ENCODE measurements around the gene CDCA4. TPM values are rescaled to one million over a fixed set of nuclear protein-coding genes. Genes with fewer than 3 reads are reported as not detected.

CDCA4 gene
- total RNA-seq, 1 experiment from 2014 or later: 57.7 TPM

DNA sequence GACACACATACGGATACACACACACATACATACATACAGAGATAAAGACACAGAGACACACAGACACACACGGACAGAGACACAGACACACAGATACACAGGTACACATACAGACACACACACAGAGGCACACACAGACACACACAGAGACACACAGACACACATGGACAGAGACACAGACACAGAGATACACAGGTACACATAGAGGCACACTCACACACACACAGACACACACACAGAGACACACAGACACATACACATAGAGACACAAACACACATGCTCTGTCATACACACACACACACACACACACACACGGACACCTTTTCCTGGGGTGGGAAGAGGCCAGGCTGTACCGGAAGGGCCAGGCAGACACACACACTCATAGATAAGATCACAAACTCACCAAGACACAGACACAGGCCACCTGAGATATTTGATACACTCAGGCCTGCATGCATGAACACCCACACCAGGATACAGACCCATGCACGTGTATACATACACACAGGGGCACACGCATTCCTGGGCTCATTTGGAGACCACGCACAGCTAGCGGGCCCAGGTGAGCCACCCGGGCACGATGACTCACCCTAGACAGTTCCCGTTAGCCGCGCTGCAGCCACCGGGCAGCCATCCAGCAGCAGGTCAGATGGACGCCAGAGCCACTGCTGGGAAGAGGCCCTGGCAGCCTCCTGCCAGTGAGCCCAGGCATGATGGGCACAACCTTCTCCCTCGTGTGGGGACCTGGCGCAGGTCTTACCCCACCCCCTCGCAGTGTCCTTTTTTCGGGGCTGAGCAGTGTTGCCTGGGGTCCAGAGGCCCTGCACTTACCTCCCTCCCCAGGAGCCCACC, 40.9 kb downstream of the CDCA4 start:
- no peak overlapping the region for H2BK5ac ChIP-seq (ENCODE audit: insufficient read length, low read length)
- H3K27ac Mint-ChIP-seq: no peak overlapping the region; a peak in 1 of 7 replicates
- H3K4me2 ChIP-seq (ENCODE audit: insufficient read depth, insufficient read length, low read length): no peak overlapping the region
- no peaks in the 10 kb centered on the region; a peak in 2 of 5 replicates for H3K9me3 Mint-ChIP-seq
- WGBS (ENCODE audit: extremely low coverage, insufficient read length, low lambda C conversion rate): no CpG with 5 or more reads among the region's 19 CpGs
- H3K27me3 ChIP-seq (ENCODE audit: insufficient read depth, low read length): peaks cover 14% of the 10 kb centered on the region; the same call in 1 of the 2 replicates
- H3T11ph ChIP-seq (ENCODE audit: low read length): no peak overlapping the region
- H2AK5ac ChIP-seq (ENCODE audit: insufficient read length, low read length): no peak overlapping the region
- H4K91ac ChIP-seq (ENCODE audit: insufficient read length, low read depth, low read length): no peak overlapping the region
- no peak overlapping the region for H3K56ac ChIP-seq (ENCODE audit: insufficient read length, low read depth, low read length)
- no peak overlapping the region for H3K14ac ChIP-seq (ENCODE audit: insufficient read depth, low read length)
- TF ChIP-seq, protein P1, sequence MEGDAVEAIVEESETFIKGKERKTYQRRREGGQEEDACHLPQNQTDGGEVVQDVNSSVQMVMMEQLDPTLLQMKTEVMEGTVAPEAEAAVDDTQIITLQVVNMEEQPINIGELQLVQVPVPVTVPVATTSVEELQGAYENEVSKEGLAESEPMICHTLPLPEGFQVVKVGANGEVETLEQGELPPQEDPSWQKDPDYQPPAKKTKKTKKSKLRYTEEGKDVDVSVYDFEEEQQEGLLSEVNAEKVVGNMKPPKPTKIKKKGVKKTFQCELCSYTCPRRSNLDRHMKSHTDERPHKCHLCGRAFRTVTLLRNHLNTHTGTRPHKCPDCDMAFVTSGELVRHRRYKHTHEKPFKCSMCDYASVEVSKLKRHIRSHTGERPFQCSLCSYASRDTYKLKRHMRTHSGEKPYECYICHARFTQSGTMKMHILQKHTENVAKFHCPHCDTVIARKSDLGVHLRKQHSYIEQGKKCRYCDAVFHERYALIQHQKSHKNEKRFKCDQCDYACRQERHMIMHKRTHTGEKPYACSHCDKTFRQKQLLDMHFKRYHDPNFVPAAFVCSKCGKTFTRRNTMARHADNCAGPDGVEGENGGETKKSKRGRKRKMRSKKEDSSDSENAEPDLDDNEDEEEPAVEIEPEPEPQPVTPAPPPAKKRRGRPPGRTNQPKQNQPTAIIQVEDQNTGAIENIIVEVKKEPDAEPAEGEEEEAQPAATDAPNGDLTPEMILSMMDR (conservative IDR thresholded peaks at IDR 0.05): no peak
- no peak overlapping the region for H3K18ac ChIP-seq (ENCODE audit: insufficient read length, low read depth, low read length)
- H2BK120ac ChIP-seq (ENCODE audit: low read depth, low read length, poor library complexity, severe bottlenecking): no peak overlapping the region
- no peak overlapping the region for H3K9ac ChIP-seq (ENCODE audit: extremely low read depth, insufficient read length, low read length)
- no peak overlapping the region for H3K4ac ChIP-seq (ENCODE audit: low read depth, low read length)
- H4K8ac ChIP-seq (replicated peaks; ENCODE audit: insufficient read length, low read depth, low read length): no peak overlapping the region
- H4K20me1 ChIP-seq (ENCODE audit: control insufficient read depth, insufficient read depth, insufficient read length): peaks cover 7% of the 10 kb centered on the region
- H3K79me1 ChIP-seq (ENCODE audit: insufficient read depth, low read depth, low read length, poor library complexity, severe bottlenecking): no peaks in the 10 kb centered on the region
- H3K36me3 Mint-ChIP-seq (ENCODE audit: insufficient read depth in 1 of 3, low read depth in 3 of 3): no peaks in the 10 kb centered on the region
- H3K27ac ChIP-seq (ENCODE audit: insufficient read length, low read depth, low read length): no peak overlapping the region
- H3K79me2 ChIP-seq (ENCODE audit: insufficient read depth, low read length): no peaks in the 10 kb centered on the region
- H3K4me1 ChIP-seq (ENCODE audit: insufficient read depth, low read length): no peaks in the 10 kb centered on the region
- peaks cover 59% of the 10 kb centered on the region for H3K27me3 Mint-ChIP-seq (ENCODE audit: low read depth)
- H2BK20ac ChIP-seq (ENCODE audit: low read depth, low read length, poor library complexity, severe bottlenecking): no peak overlapping the region
- no peak overlapping the region for H2BK15ac ChIP-seq (ENCODE audit: low read depth, low read length)
- H3K4me3 Mint-ChIP-seq: peak overlapping the region in 1 of 2 experiments; percentile 19; a peak in 1 of 5 replicates
- no peaks in the 10 kb centered on the region for H3K9me3 ChIP-seq (ENCODE audit: control insufficient read depth, low read depth, low read length)
- H4K5ac ChIP-seq (ENCODE audit: insufficient read length, low read depth, low read length): no peak overlapping the region
- H2BK12ac ChIP-seq (ENCODE audit: insufficient read length, low read depth, low read length): no peak overlapping the region
- H3K4me1 Mint-ChIP-seq: peaks cover 17 to 28% of the 10 kb centered on the region in 2 experiments
- H3K23ac ChIP-seq (ENCODE audit: insufficient read length, low read depth, low read length): no peak overlapping the region
- peak; percentile 32 for DNase-seq
- no peak overlapping the region for H2AFZ ChIP-seq (ENCODE audit: low read length)
- H3K23me2 ChIP-seq (ENCODE audit: insufficient read length, low read depth, low read length, poor library complexity, severe bottlenecking): no peaks in the 10 kb centered on the region
